Measurements from ENCODE around the gene SOX2.

DNA sequence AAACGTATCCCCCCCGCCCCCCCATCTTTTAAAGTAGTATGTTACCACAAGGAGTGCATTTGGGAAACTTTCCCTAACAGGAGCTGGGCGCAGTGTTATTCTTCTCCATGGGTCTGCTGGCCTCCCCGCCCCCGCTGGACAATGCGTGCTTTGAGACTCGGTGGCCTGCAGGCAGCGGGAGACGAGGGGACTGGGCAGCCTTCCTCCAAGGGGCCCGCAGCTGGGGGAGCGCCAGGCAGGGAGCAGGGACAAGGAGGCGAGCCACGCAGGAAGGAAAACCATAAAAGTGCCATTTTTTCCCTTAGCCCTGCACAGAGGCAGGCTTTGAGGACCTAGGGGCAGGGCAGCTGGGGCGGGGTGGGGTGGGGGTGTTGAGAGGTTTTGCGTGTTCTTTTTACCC lies 14.1 kb downstream of the SOX2 start:
- TF ChIP-seq, protein P1, sequence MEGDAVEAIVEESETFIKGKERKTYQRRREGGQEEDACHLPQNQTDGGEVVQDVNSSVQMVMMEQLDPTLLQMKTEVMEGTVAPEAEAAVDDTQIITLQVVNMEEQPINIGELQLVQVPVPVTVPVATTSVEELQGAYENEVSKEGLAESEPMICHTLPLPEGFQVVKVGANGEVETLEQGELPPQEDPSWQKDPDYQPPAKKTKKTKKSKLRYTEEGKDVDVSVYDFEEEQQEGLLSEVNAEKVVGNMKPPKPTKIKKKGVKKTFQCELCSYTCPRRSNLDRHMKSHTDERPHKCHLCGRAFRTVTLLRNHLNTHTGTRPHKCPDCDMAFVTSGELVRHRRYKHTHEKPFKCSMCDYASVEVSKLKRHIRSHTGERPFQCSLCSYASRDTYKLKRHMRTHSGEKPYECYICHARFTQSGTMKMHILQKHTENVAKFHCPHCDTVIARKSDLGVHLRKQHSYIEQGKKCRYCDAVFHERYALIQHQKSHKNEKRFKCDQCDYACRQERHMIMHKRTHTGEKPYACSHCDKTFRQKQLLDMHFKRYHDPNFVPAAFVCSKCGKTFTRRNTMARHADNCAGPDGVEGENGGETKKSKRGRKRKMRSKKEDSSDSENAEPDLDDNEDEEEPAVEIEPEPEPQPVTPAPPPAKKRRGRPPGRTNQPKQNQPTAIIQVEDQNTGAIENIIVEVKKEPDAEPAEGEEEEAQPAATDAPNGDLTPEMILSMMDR (IDR thresholded peaks at IDR 0.05) = no peak
- TF ChIP-seq POLR2A (IDR thresholded peaks at IDR 0.05) = no peak
